Activated T-cell treated with anti-CD3 and anti-CD28 coated beads, Interleukin-2, amount 50 U/mL, for 4 hours (primary cell): ENCODE measurements around the gene FARS2. TPM values are rescaled to one million over a fixed set of nuclear protein-coding genes. Genes with fewer than 3 reads are reported as not detected.
A peak's percentile ranks its signal among the peaks of the same experiment; 100 is the strongest.

Source experiments
- ATAC-seq, 2 donors: fragments of 200-7000 bp; cut with Tn5 transposase; one replicate each; pipeline ENCODE4 v1.10.0; 2021
- DNase-seq: peaks from one replicate; pipeline ENCODE4 v3.0.0-alpha.2; 2020
- H3K27me3 Mint-ChIP-seq: one replicate; pipeline ENCODE4 v1.8.0; 2021; ENCODE audit warnings: low read depth, mixed read lengths
- H3K36me3 Mint-ChIP-seq: one replicate; pipeline ENCODE4 v1.8.0; 2022; ENCODE audit warnings: mixed read lengths; ENCODE audit not compliant: insufficient read depth
- H3K4me1 Mint-ChIP-seq: one replicate; pipeline ENCODE4 v1.8.0; 2021; ENCODE audit warnings: low read depth, mixed read lengths
- H3K4me3 Mint-ChIP-seq: one replicate; pipeline ENCODE4 v1.8.0; 2021; ENCODE audit warnings: mild to moderate bottlenecking, moderate library complexity, mixed read lengths
- H3K9me3 Mint-ChIP-seq: one replicate; pipeline ENCODE4 v1.8.0; 2021; ENCODE audit warnings: mixed read lengths
- total RNA-seq, 3 donors: library from RNA; stranded (reverse); gene quantifications; one replicate each; pipeline ENCODE4 v1.2.1, GENCODE V29; 2021

Gene FARS2
- total RNA-seq, 3 donors from 2014 or later: 28.3 to 31.0 (median 29.9) TPM

GRCh38 chr6:5624256-5624655 lies 362.9 kb downstream of the FARS2 start:
- Mint-ChIP-seq H3K4me3 (no peak overlapping the region), H3K4me1 (peaks cover 42% of the 10 kb centered on the region), H3K27me3 (no peaks in the 10 kb centered on the region), H3K9me3 (no peaks in the 10 kb centered on the region), H3K36me3 (peaks cover 10% of the 10 kb centered on the region)
- ATAC-seq: no peak
- no peak for DNase-seq

GRCh38 chr6:5626727-5627426 lies 365.6 kb downstream of the FARS2 start:
- no peaks in the 10 kb centered on the region for H3K27me3 Mint-ChIP-seq
- peaks cover 6% of the 10 kb centered on the region for H3K36me3 Mint-ChIP-seq
- ATAC-seq: peak; percentile 90 to 94
- H3K4me1 Mint-ChIP-seq: peaks cover 32% of the 10 kb centered on the region
- no peaks in the 10 kb centered on the region for H3K9me3 Mint-ChIP-seq
- DNase-seq: no peak
- peak overlapping the region; percentile 73 for H3K4me3 Mint-ChIP-seq

GRCh38 chr6:5630636-5631035 lies 369.3 kb downstream of the FARS2 start:
- no peaks in the 10 kb centered on the region for H3K27me3 Mint-ChIP-seq
- no peaks in the 10 kb centered on the region for H3K9me3 Mint-ChIP-seq
- peaks cover 31% of the 10 kb centered on the region for H3K4me1 Mint-ChIP-seq
- H3K36me3 Mint-ChIP-seq: no peaks in the 10 kb centered on the region
- no peak overlapping the region for H3K4me3 Mint-ChIP-seq
- DNase-seq (no peak), ATAC-seq (no peak)

- no peak for ATAC-seq
- Mint-ChIP-seq H3K27me3 (no peaks in the 10 kb centered on the region), H3K9me3 (no peaks in the 10 kb centered on the region), H3K4me3 (no peak overlapping the region), H3K4me1 (peaks cover 16% of the 10 kb centered on the region), H3K36me3 (peaks cover 2% of the 10 kb centered on the region)
- DNase-seq: no peak
Observed at GRCh38 chr6:5632348-5632935, 371.1 kb downstream of the FARS2 start.

- Mint-ChIP-seq H3K4me3 (no peak overlapping the region), H3K9me3 (no peaks in the 10 kb centered on the region), H3K36me3 (peaks cover 12% of the 10 kb centered on the region), H3K4me1 (peaks cover 7% of the 10 kb centered on the region), H3K27me3 (no peaks in the 10 kb centered on the region)
- DNase-seq (no peak), ATAC-seq (no peak)
Observed at GRCh38 chr6:5634525-5634924, 373.2 kb downstream of the FARS2 start.

GRCh38 chr6:5636210-5637030 lies 375.1 kb downstream of the FARS2 start:
- H3K36me3 Mint-ChIP-seq: peaks cover 16% of the 10 kb centered on the region
- peaks cover 7% of the 10 kb centered on the region for H3K4me1 Mint-ChIP-seq
- no peaks in the 10 kb centered on the region for H3K27me3 Mint-ChIP-seq
- H3K9me3 Mint-ChIP-seq: peaks cover 4% of the 10 kb centered on the region
- no peak overlapping the region for H3K4me3 Mint-ChIP-seq
- ATAC-seq (no peak), DNase-seq (no peak)

- no peak for DNase-seq
- Mint-ChIP-seq H3K36me3 (peaks cover 17% of the 10 kb centered on the region), H3K4me3 (no peak overlapping the region), H3K4me1 (peaks cover 2% of the 10 kb centered on the region), H3K27me3 (no peaks in the 10 kb centered on the region), H3K9me3 (peaks cover 4% of the 10 kb centered on the region)
- no peak for ATAC-seq
Observed at GRCh38 chr6:5637714-5638113, 376.4 kb downstream of the FARS2 start.

GRCh38 chr6:5638666-5639065 lies 377.4 kb downstream of the FARS2 start:
- no peak for ATAC-seq
- no peaks in the 10 kb centered on the region for H3K4me1 Mint-ChIP-seq
- DNase-seq: no peak
- H3K36me3 Mint-ChIP-seq: peaks cover 17% of the 10 kb centered on the region
- H3K27me3 Mint-ChIP-seq: no peaks in the 10 kb centered on the region
- no peak overlapping the region for H3K4me3 Mint-ChIP-seq
- peaks cover 4% of the 10 kb centered on the region for H3K9me3 Mint-ChIP-seq

- DNase-seq: no peak
- Mint-ChIP-seq H3K9me3 (peaks cover 4% of the 10 kb centered on the region), H3K36me3 (peaks cover 17% of the 10 kb centered on the region)
Observed at GRCh38 chr6:5639193-5639592, 377.9 kb downstream of the FARS2 start.

GRCh38 chr6:5640614-5641013 lies 379.3 kb downstream of the FARS2 start:
- no peak for DNase-seq
- Mint-ChIP-seq H3K9me3 (peaks cover 4% of the 10 kb centered on the region), H3K4me3 (no peak overlapping the region), H3K36me3 (peaks cover 17% of the 10 kb centered on the region), H3K27me3 (no peaks in the 10 kb centered on the region), H3K4me1 (no peaks in the 10 kb centered on the region)
- ATAC-seq: no peak

More at GRCh38 chr6:5639193-5639592, 377.9 kb downstream of the FARS2 start:
- ATAC-seq: no peak
- no peak overlapping the region for H3K4me3 Mint-ChIP-seq
- H3K27me3 Mint-ChIP-seq: no peaks in the 10 kb centered on the region
- H3K4me1 Mint-ChIP-seq: no peaks in the 10 kb centered on the region

GRCh38 chr6:5644523-5645185 lies 383.3 kb downstream of the FARS2 start:
- no peak for DNase-seq
- H3K36me3 Mint-ChIP-seq: peaks cover 5% of the 10 kb centered on the region

GRCh38 chr6:5645328-5646290 lies 384.3 kb downstream of the FARS2 start:
- no peaks in the 10 kb centered on the region for H3K27me3 Mint-ChIP-seq

More at GRCh38 chr6:5644523-5645185, 383.3 kb downstream of the FARS2 start:
- no peaks in the 10 kb centered on the region for H3K27me3 Mint-ChIP-seq
- H3K9me3 Mint-ChIP-seq: peaks cover 4% of the 10 kb centered on the region
- H3K4me3 Mint-ChIP-seq: no peak overlapping the region
- H3K4me1 Mint-ChIP-seq: no peaks in the 10 kb centered on the region
- ATAC-seq: no peak

GRCh38 chr6:5652406-5653137 lies 391.3 kb downstream of the FARS2 start:
- DNase-seq: no peak
- Mint-ChIP-seq H3K9me3 (no peaks in the 10 kb centered on the region), H3K4me1 (no peaks in the 10 kb centered on the region), H3K36me3 (peaks cover 26% of the 10 kb centered on the region), H3K4me3 (no peak overlapping the region), H3K27me3 (no peaks in the 10 kb centered on the region)
- no peak for ATAC-seq

More at GRCh38 chr6:5645328-5646290, 384.3 kb downstream of the FARS2 start:
- no peaks in the 10 kb centered on the region for H3K4me1 Mint-ChIP-seq
- no peak overlapping the region for H3K4me3 Mint-ChIP-seq
- H3K36me3 Mint-ChIP-seq: peaks cover 5% of the 10 kb centered on the region
- no peak for DNase-seq
- no peaks in the 10 kb centered on the region for H3K9me3 Mint-ChIP-seq
- no peak for ATAC-seq
